Neural progenitor cell (in vitro differentiated cells): ENCODE results near the gene FAM120A.

Experiments
- CTCF ChIP-seq: fragments of 200-600 bp; sonication (generic); IDR thresholded peaks from 2 replicates; pipeline ENCODE4 v1.5.1; 2017; ENCODE audit warnings: antibody characterized with exemption, mild to moderate bottlenecking
- EZH2 ChIP-seq: fragments of 200-600 bp; sonication (generic); IDR thresholded peaks from 2 replicates; pipeline ENCODE4 v1.6.1; 2017; ENCODE audit warnings: antibody characterized with exemption, mild to moderate bottlenecking, moderate library complexity

- TF ChIP-seq CTCF (no peak), EZH2 (no peak)
Measured at GRCh38 chr9:93603011-93603410, 151.5 kb downstream of the FAM120A start.
